ENCODE data around the gene SLC25A45.

- TF ChIP-seq HDGF (IDR thresholded peaks at IDR 0.05; ENCODE audit: borderline replicate concordance) (no peak), SUZ12 (IDR thresholded peaks at IDR 0.05) (no peak), SP1 (IDR thresholded peaks at IDR 0.05) (no peak), BHLHE40 (IDR thresholded peaks at IDR 0.05; ENCODE audit: borderline replicate concordance) (no peak), FOXA1 (IDR thresholded peaks at IDR 0.05) (no peak), FOXM1 (IDR thresholded peaks at IDR 0.05; ENCODE audit: borderline replicate concordance) (no peak), ZNF384 (IDR thresholded peaks at IDR 0.05) (no peak)
Observed at GRCh38 chr11:65412271-65413076, 30.0 kb upstream of the SLC25A45 start.

Measured in HEK293T (cell line).